Measurements from ENCODE around the gene RAB8B.

DNA sequence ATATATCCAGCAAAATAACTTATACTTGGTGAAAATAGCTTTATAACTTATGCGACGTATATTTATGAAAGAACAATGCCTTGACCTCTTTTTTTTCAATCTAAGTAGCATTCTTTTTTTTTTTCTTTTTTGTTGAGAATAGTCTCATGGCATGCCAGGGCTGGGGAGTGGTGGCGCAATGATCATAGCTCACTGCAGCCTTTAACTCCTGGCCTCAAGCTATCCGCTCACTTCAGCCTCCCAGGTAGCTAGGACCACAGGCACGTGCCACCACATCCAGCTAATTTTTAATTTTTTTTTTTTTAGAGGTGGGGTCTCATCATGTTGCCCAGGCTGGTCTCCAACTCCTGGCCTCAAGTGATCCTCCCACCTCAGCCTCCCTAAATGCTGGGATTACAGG is 43.5 kb downstream of the RAB8B start:
- TF ChIP-seq ATF3 (IDR thresholded peaks at IDR 0.05; ENCODE audit: borderline replicate concordance, extremely low read depth, low read depth, low read length) (no peak), CBFB (IDR thresholded peaks at IDR 0.05; ENCODE audit: low read depth) (no peak)

Measured in GM12878 (cell line).